ENCODE measurements around the gene LBHD2.

LBHD2 gene

GRCh38 chr14:103091041-103091882 is 7.3 kb downstream of the LBHD2 start:
- peak; percentile 79 for DNase-seq (ENCODE audit: low spot score)

GRCh38 chr14:103091883-103092222 is 7.8 kb downstream of the LBHD2 start:
- DNase-seq (ENCODE audit: low spot score): no peak

GRCh38 chr14:103093856-103094405 is 9.9 kb downstream of the LBHD2 start:
- DNase-seq (ENCODE audit: low spot score): no peak

- DNase-seq (ENCODE audit: low spot score): peak; percentile 77
Observed at GRCh38 chr14:103094406-103095209, 10.6 kb downstream of the LBHD2 start, which contains the start of gene EXOC3L4. EXOC3L4 (plus strand) TSS chr14:103094725; CDS start chr14:103100220, 5,495 bp downstream.

- no peak for DNase-seq (ENCODE audit: low spot score)
Observed at GRCh38 chr14:103095210-103095778, 11.3 kb downstream of the LBHD2 start.

GRCh38 chr14:103096387-103096786 is 12.4 kb downstream of the LBHD2 start:
- no peak for DNase-seq (ENCODE audit: low spot score)

GRCh38 chr14:103097244-103097993 is 13.4 kb downstream of the LBHD2 start:
- DNase-seq (ENCODE audit: low spot score): no peak

GRCh38 chr14:103097994-103098957 is 14.3 kb downstream of the LBHD2 start:
- DNase-seq (ENCODE audit: low spot score): no peak

- no peak for DNase-seq (ENCODE audit: low spot score)
Observed at GRCh38 chr14:103099081-103099732, 15.2 kb downstream of the LBHD2 start.

- no peak for DNase-seq (ENCODE audit: low spot score)
Observed at GRCh38 chr14:103099733-103100280, 15.8 kb downstream of the LBHD2 start.

GRCh38 chr14:103100281-103101121 is 16.5 kb downstream of the LBHD2 start:
- no peak for DNase-seq (ENCODE audit: low spot score)

- no peak for DNase-seq (ENCODE audit: low spot score)
Observed at GRCh38 chr14:103101257-103101962, 17.4 kb downstream of the LBHD2 start.

- DNase-seq (ENCODE audit: low spot score): no peak
Observed at GRCh38 chr14:103101963-103102688, 18.1 kb downstream of the LBHD2 start.

- DNase-seq (ENCODE audit: low spot score): no peak
Observed at GRCh38 chr14:103102689-103103260, 18.8 kb downstream of the LBHD2 start.

GRCh38 chr14:103103461-103104388 is 19.7 kb downstream of the LBHD2 start:
- DNase-seq (ENCODE audit: low spot score): peak; percentile 77

- DNase-seq (ENCODE audit: low spot score): no peak
Observed at GRCh38 chr14:103104389-103104653, 20.3 kb downstream of the LBHD2 start.

Measured in hepatic stellate cell (primary cell).